ENCODE results near the gene EHMT1.

GRCh38 chr9:137669261-137669672, 50.5 kb downstream of the EHMT1 start:
- no peak for TF ChIP-seq EZH2phosphoT487 (IDR thresholded peaks at IDR 0.05; ENCODE audit: borderline replicate concordance)
- TF ChIP-seq CTCF (conservative IDR thresholded peaks at IDR 0.05; ENCODE audit: low read length): no peak

Data from Loucy (cell line).